Measurements from ENCODE around the gene SMOC1.

SMOC1 gene

GRCh38 chr14:69983317-69983716, 104.1 kb downstream of the SMOC1 start:
- DNase-seq: no peak

- DNase-seq: no peak
Observed at GRCh38 chr14:69985463-69985862, 106.2 kb downstream of the SMOC1 start.

- no peak for DNase-seq
Observed at GRCh38 chr14:69986336-69986735, 107.1 kb downstream of the SMOC1 start.

- no peak for DNase-seq
Observed at GRCh38 chr14:69987406-69988121, 108.3 kb downstream of the SMOC1 start.

GRCh38 chr14:69988979-69989378, 109.8 kb downstream of the SMOC1 start:
- no peak for DNase-seq

GRCh38 chr14:69989622-69990021, 110.4 kb downstream of the SMOC1 start:
- no peak for DNase-seq

GRCh38 chr14:69990323-69990722, 111.1 kb downstream of the SMOC1 start:
- DNase-seq: no peak

- no peak for DNase-seq
Observed at GRCh38 chr14:69991422-69991821, 112.2 kb downstream of the SMOC1 start.

GRCh38 chr14:69992564-69992963, 113.3 kb downstream of the SMOC1 start:
- no peak for DNase-seq

GRCh38 chr14:69993326-69993725, 114.1 kb downstream of the SMOC1 start:
- DNase-seq: no peak

GRCh38 chr14:69994002-69994401, 114.8 kb downstream of the SMOC1 start:
- DNase-seq: no peak

- DNase-seq: no peak
Observed at GRCh38 chr14:69996216-69996615, 117.0 kb downstream of the SMOC1 start.

GRCh38 chr14:69997849-69998248, 118.6 kb downstream of the SMOC1 start:
- peak; percentile 13 for DNase-seq

- DNase-seq: peak; percentile 29
Observed at GRCh38 chr14:69999261-69999674, 120.1 kb downstream of the SMOC1 start.

- DNase-seq: no peak
Observed at GRCh38 chr14:70000601-70001000, 121.4 kb downstream of the SMOC1 start.

- DNase-seq: no peak
Observed at GRCh38 chr14:70002589-70003346, 123.6 kb downstream of the SMOC1 start.

- no peak for DNase-seq
Observed at GRCh38 chr14:70004791-70005190, 125.6 kb downstream of the SMOC1 start.

- no peak for DNase-seq
Observed at GRCh38 chr14:70005281-70005805, 126.1 kb downstream of the SMOC1 start.

GRCh38 chr14:70006699-70007098, 127.5 kb downstream of the SMOC1 start:
- no peak for DNase-seq

GRCh38 chr14:70008284-70009262, 129.4 kb downstream of the SMOC1 start:
- no peak for DNase-seq

- DNase-seq: no peak
Observed at GRCh38 chr14:70009961-70010360, 130.7 kb downstream of the SMOC1 start.

- DNase-seq: no peak
Observed at GRCh38 chr14:70011098-70011497, 131.9 kb downstream of the SMOC1 start.

GRCh38 chr14:70011708-70012107, 132.5 kb downstream of the SMOC1 start:
- DNase-seq: no peak
